Measurements from ENCODE around the gene TBC1D22B. TPM values are rescaled to one million over a fixed set of nuclear protein-coding genes. Genes with fewer than 3 reads are reported as not detected.
A peak's percentile ranks its signal among the peaks of the same experiment; 100 is the strongest.

TBC1D22B gene
- total and polyA plus RNA-seq, 2 of the 13 experiments (the other 11 are each of a cell fraction or from before 2014, with no cell fraction given), result 9.7 to 12.9 TPM

- no peak for TF ChIP-seq XBP1 (CRISPR knock-in tag; IDR thresholded peaks at IDR 0.05)
- TF ChIP-seq THRA (CRISPR knock-in tag; IDR thresholded peaks at IDR 0.05; ENCODE audit: borderline replicate concordance), result peak; percentile 46; the same call in 1 of the 2 replicates
- TF ChIP-seq ZNF776 (CRISPR knock-in tag; IDR thresholded peaks at IDR 0.05), result no peak
- no peak for TF ChIP-seq SOX6 (IDR thresholded peaks at IDR 0.05)
- TF ChIP-seq SOX6 (CRISPR knock-in tag; IDR thresholded peaks at IDR 0.05), result no peak
- TF ChIP-seq ZNF773 (CRISPR knock-in tag; IDR thresholded peaks at IDR 0.05; ENCODE audit: borderline replicate concordance), result no peak
- TF ChIP-seq GLMP (CRISPR knock-in tag; IDR thresholded peaks at IDR 0.05; ENCODE audit: borderline replicate concordance), result no peak
- TF ChIP-seq ARNT2 (CRISPR knock-in tag; IDR thresholded peaks at IDR 0.05; ENCODE audit: low read depth), result no peak
- TF ChIP-seq MIER3 (CRISPR knock-in tag; IDR thresholded peaks at IDR 0.05; ENCODE audit: borderline replicate concordance), result no peak
- TF ChIP-seq ZNF589 (CRISPR knock-in tag; conservative IDR thresholded peaks at IDR 0.05), result no peak
- no peak for TF ChIP-seq ZNF329 (CRISPR knock-in tag; IDR thresholded peaks at IDR 0.05; ENCODE audit: low read depth)
- no peak for TF ChIP-seq ZNF430 (CRISPR knock-in tag; IDR thresholded peaks at IDR 0.05)
- 0 out of 2 replicates have a peak, but pooled peaks have one; percentile 50 for TF ChIP-seq ZNF740 (CRISPR knock-in tag; IDR thresholded peaks at IDR 0.05)
- TF ChIP-seq, protein P1, sequence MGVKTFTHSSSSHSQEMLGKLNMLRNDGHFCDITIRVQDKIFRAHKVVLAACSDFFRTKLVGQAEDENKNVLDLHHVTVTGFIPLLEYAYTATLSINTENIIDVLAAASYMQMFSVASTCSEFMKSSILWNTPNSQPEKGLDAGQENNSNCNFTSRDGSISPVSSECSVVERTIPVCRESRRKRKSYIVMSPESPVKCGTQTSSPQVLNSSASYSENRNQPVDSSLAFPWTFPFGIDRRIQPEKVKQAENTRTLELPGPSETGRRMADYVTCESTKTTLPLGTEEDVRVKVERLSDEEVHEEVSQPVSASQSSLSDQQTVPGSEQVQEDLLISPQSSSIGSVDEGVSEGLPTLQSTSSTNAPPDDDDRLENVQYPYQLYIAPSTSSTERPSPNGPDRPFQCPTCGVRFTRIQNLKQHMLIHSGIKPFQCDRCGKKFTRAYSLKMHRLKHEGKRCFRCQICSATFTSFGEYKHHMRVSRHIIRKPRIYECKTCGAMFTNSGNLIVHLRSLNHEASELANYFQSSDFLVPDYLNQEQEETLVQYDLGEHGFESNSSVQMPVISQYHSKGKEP (CRISPR knock-in tag; IDR thresholded peaks at IDR 0.05), result no peak
- TF ChIP-seq MAFK (conservative IDR thresholded peaks at IDR 0.05 in 1 of 2, IDR thresholded peaks at IDR 0.05 in 1 of 2; ENCODE audit: low read length in 2 of 2), result 0 out of 4 replicates have a peak, but pooled peaks of 1 of the 2 experiments have one; percentile 8
- no peak for TF ChIP-seq ZSCAN9 (CRISPR knock-in tag; IDR thresholded peaks at IDR 0.05; ENCODE audit: borderline replicate concordance)
- TF ChIP-seq YY1 (IDR thresholded peaks at IDR 0.05; ENCODE audit: insufficient read depth, insufficient replicate concordance, low read depth, low read length), result no peak
- no peak for TF ChIP-seq PAX8 (CRISPR knock-in tag; IDR thresholded peaks at IDR 0.05; ENCODE audit: borderline replicate concordance)
- TF ChIP-seq, protein P2, sequence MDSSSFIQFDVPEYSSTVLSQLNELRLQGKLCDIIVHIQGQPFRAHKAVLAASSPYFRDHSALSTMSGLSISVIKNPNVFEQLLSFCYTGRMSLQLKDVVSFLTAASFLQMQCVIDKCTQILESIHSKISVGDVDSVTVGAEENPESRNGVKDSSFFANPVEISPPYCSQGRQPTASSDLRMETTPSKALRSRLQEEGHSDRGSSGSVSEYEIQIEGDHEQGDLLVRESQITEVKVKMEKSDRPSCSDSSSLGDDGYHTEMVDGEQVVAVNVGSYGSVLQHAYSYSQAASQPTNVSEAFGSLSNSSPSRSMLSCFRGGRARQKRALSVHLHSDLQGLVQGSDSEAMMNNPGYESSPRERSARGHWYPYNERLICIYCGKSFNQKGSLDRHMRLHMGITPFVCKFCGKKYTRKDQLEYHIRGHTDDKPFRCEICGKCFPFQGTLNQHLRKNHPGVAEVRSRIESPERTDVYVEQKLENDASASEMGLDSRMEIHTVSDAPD (CRISPR knock-in tag; IDR thresholded peaks at IDR 0.05), result no peak
- TF ChIP-seq FIP1L1 (IDR thresholded peaks at IDR 0.05; ENCODE audit: borderline replicate concordance, insufficient read depth, low read depth, low read length), result no peak
- no peak for TF ChIP-seq SCMH1 (CRISPR knock-in tag; IDR thresholded peaks at IDR 0.05; ENCODE audit: borderline replicate concordance)
- TF ChIP-seq ZNF260 (CRISPR knock-in tag; IDR thresholded peaks at IDR 0.05; ENCODE audit: borderline replicate concordance, low read depth), result no peak
- TF ChIP-seq KLF16 (CRISPR knock-in tag; IDR thresholded peaks at IDR 0.05), result peak in 1 of 2 experiments; percentile 64; a peak in 1 of 4 replicates
- TF ChIP-seq ZSCAN31 (CRISPR knock-in tag; IDR thresholded peaks at IDR 0.05; ENCODE audit: low read depth), result no peak
- TF ChIP-seq SPEN (CRISPR knock-in tag; IDR thresholded peaks at IDR 0.05; ENCODE audit: low read depth), result no peak
Measured at GRCh38 chr6:37381579-37381978, 124.0 kb downstream of the TBC1D22B start (continued).

Data from HepG2 (cell line).